IMR-90 (cell line): Measurements from ENCODE around the gene ESRRG. TPM values are rescaled to one million over a fixed set of nuclear protein-coding genes. Genes with fewer than 3 reads are reported as not detected.

Experiments used
- ATAC-seq: fragments of 200-7000 bp; cut with Tn5 transposase; 2 replicates; pipeline ENCODE4 v1.9.1; 2020; ENCODE audit warnings: low read depth, mild to moderate bottlenecking, moderate library complexity
- BruUV-seq: library from RNA; stranded (reverse); fragments of 400-500 nt; replicated peaks from 2 replicates; lab custom pipeline; 2021; lab: Mats Ljungman, UMichigan
- CTCF ChIA-PET: fragments of 300-600 bp; formaldehyde crosslinking; extraction: SDS; loops from one replicate; lab custom pipeline; 2021; ENCODE audit warnings: antibody characterized with exemption; lab: Yijun Ruan, JAX
- POLR2A ChIA-PET: fragments of 300-600 bp; sonication (Branson Sonifier 250); formaldehyde crosslinking; loops from one replicate; lab custom pipeline; 2022; ENCODE audit warnings: antibody characterized with exemption; ENCODE audit not compliant: unreplicated experiment; lab: Charles Lee
- DNase-seq: peaks from one replicate; pipeline ENCODE4 v3.0.0; 2013
- H2AFZ ChIP-seq: replicated peaks from 2 replicates; pipeline ENCODE3; 2013; ENCODE audit warnings: low read length, mild to moderate bottlenecking; ENCODE audit not compliant: poor library complexity
- H2AK5ac ChIP-seq: 2 replicates; pipeline ENCODE4 v1.6.1; 2013; ENCODE audit warnings: low read depth, low read length, inconsistent platforms
- H2AK9ac ChIP-seq: replicated peaks from 2 replicates; pipeline ENCODE3; 2013; ENCODE audit warnings: mild to moderate bottlenecking, low read depth, low read length, moderate library complexity; ENCODE audit not compliant: poor library complexity
- H2BK120ac ChIP-seq: 2 replicates; pipeline ENCODE4 v1.6.1; 2013; ENCODE audit warnings: low read depth, low read length, inconsistent platforms
- H2BK15ac ChIP-seq: 3 replicates; pipeline ENCODE4 v1.6.1; 2013; ENCODE audit warnings: low read depth, low read length, inconsistent platforms
- H2BK20ac ChIP-seq: 2 replicates; pipeline ENCODE4 v1.6.1; 2013; ENCODE audit warnings: low read depth, mild to moderate bottlenecking, inconsistent platforms, low read length, moderate library complexity
- H2BK5ac ChIP-seq: 2 replicates; pipeline ENCODE4 v1.6.1; 2013; ENCODE audit warnings: mild to moderate bottlenecking, low read depth, low read length, inconsistent platforms; ENCODE audit not compliant: poor library complexity, severe bottlenecking
- H3K14ac ChIP-seq: replicated peaks from 2 replicates; pipeline ENCODE4 v1.6.1; 2013; ENCODE audit warnings: low read depth, low read length, inconsistent platforms
- H3K18ac ChIP-seq: 2 replicates; pipeline ENCODE4 v1.6.1; 2013; ENCODE audit warnings: low read depth, low read length, control low read depth
- H3K23ac ChIP-seq: 2 replicates; pipeline ENCODE4 v1.6.1; 2013; ENCODE audit warnings: low read depth, low read length, inconsistent platforms
- H3K27ac ChIP-seq: 2 replicates; pipeline ENCODE4 v1.5.1; 2013; ENCODE audit warnings: mild to moderate bottlenecking, control low read depth, low read length; ENCODE audit not compliant: insufficient read depth
- H3K27me3 ChIP-seq: 2 replicates; pipeline ENCODE4 v1.6.1; 2013; ENCODE audit warnings: low read length; ENCODE audit not compliant: control insufficient read depth, insufficient read depth
- H3K36me3 ChIP-seq: 2 replicates; pipeline ENCODE4 v1.6.1; 2013; ENCODE audit warnings: low read length, mixed read lengths; ENCODE audit not compliant: control insufficient read depth, insufficient read depth
- H3K4ac ChIP-seq: 2 replicates; pipeline ENCODE4 v1.6.1; 2013; ENCODE audit warnings: low read depth, low read length, inconsistent platforms
- H3K4me1 ChIP-seq: 2 replicates; pipeline ENCODE4 v1.6.1; 2013; ENCODE audit warnings: low read length, mixed read lengths; ENCODE audit not compliant: control insufficient read depth, insufficient read depth
- H3K4me2 ChIP-seq: 2 replicates; pipeline ENCODE4 v1.6.1; 2013; ENCODE audit warnings: low read depth, mild to moderate bottlenecking, control low read depth, low read length, moderate library complexity
- H3K4me3 ChIP-seq: 2 replicates; pipeline ENCODE4 v1.5.1; 2013; ENCODE audit warnings: low read depth, mild to moderate bottlenecking, control low read depth, low read length, moderate library complexity; ENCODE audit not compliant: insufficient read depth
- H3K56ac ChIP-seq: 2 replicates; pipeline ENCODE4 v1.6.1; 2013; ENCODE audit warnings: low read length, inconsistent platforms; ENCODE audit not compliant: insufficient read depth; ENCODE audit errors: extremely low read depth
- H3K79me1 ChIP-seq, 2 experiments: 2 replicates each; pipeline ENCODE4 v1.6.1; 2013; ENCODE audit warnings: low read length in 2 of 2, inconsistent platforms in 1 of 2, low read depth in 1 of 2
- H3K9ac ChIP-seq: 2 replicates; pipeline ENCODE4 v1.6.1; 2013; ENCODE audit warnings: low read depth, low read length, control low read depth
- H3K9me1 ChIP-seq: 2 replicates; pipeline ENCODE4 v1.6.1; 2013; ENCODE audit warnings: low read length, inconsistent platforms; ENCODE audit not compliant: insufficient read depth
- H3K9me3 ChIP-seq: 2 replicates; pipeline ENCODE4 v1.6.1; 2013; ENCODE audit warnings: low read length; ENCODE audit not compliant: control insufficient read depth, insufficient read depth
- H4K20me1 ChIP-seq: 2 replicates; pipeline ENCODE4 v1.6.1; 2013; ENCODE audit warnings: low read length, inconsistent platforms; ENCODE audit not compliant: insufficient read depth
- H4K5ac ChIP-seq: 2 replicates; pipeline ENCODE4 v1.6.1; 2013; ENCODE audit warnings: mild to moderate bottlenecking, low read depth, low read length, control low read depth
- H4K8ac ChIP-seq, 2 experiments: 2 replicates each; pipeline ENCODE4 v1.6.1; 2013; ENCODE audit warnings: low read depth in 2 of 2, low read length in 2 of 2, control low read depth in 1 of 2, inconsistent platforms in 1 of 2
- H4K91ac ChIP-seq: 2 replicates; pipeline ENCODE4 v1.6.1; 2013; ENCODE audit warnings: low read depth, low read length, inconsistent platforms; ENCODE audit not compliant: insufficient read depth
- BHLHE40 ChIP-seq: fragments of 150-350 bp; IDR thresholded peaks from 2 replicates; pipeline ENCODE4 v1.6.1; 2016; ENCODE audit warnings: mild to moderate bottlenecking, low read depth, low read length
- CEBPB ChIP-seq: IDR thresholded peaks from 2 replicates; pipeline ENCODE4 v1.6.1; 2012; ENCODE audit warnings: low read depth, low read length, improper control_type of control experiment
- CTCF ChIP-seq: conservative IDR thresholded peaks from 2 replicates; pipeline ENCODE4 v1.5.1; 2012; ENCODE audit warnings: mild to moderate bottlenecking, low read depth, low read length, improper control_type of control experiment
- ELK1 ChIP-seq: fragments of 150-350 bp; IDR thresholded peaks from 2 replicates; pipeline ENCODE4 v1.6.1; 2016; ENCODE audit warnings: low read depth, mild to moderate bottlenecking, low read length, moderate library complexity, borderline replicate concordance
- MAFK ChIP-seq: IDR thresholded peaks from 2 replicates; pipeline ENCODE4 v1.6.1; 2012; ENCODE audit warnings: low read depth, low read length, improper control_type of control experiment
- MAZ ChIP-seq: IDR thresholded peaks from 2 replicates; pipeline ENCODE4 v1.6.1; 2012; ENCODE audit warnings: low read depth, mild to moderate bottlenecking, low read length, improper control_type of control experiment, moderate library complexity, borderline replicate concordance
- MXI1 ChIP-seq: IDR thresholded peaks from 2 replicates; pipeline ENCODE4 v1.6.1; 2012; ENCODE audit warnings: low read depth, mild to moderate bottlenecking, low read length, moderate library complexity, borderline replicate concordance
- RFX5 ChIP-seq: IDR thresholded peaks from 2 replicates; pipeline ENCODE4 v1.8.0; 2012; ENCODE audit warnings: low read depth, mild to moderate bottlenecking, low read length, moderate library complexity
- SMC3 ChIP-seq: fragments of 150-350 bp; IDR thresholded peaks from 2 replicates; pipeline ENCODE4 v1.6.1; 2016; ENCODE audit warnings: low read depth, mild to moderate bottlenecking, antibody characterized with exemption, low read length, moderate library complexity
- WGBS, 2 experiments: methylation state at CpG; one replicate each; pipeline versions ENCODE4 v1.1.5 to v1.1.7; 2013; ENCODE audit warnings: missing lambda C conversion rate in 2 of 2; ENCODE audit not compliant: insufficient read length in 1 of 2; ENCODE audit errors: extremely low coverage in 2 of 2; 5-methylcytosine and 5-hydroxymethylcytosine counted together
- dilution Hi-C: fragments of 300-500 bp; cut with HindIII; formaldehyde crosslinking; loops from one replicate; pipeline ENCODE4 v1.14.3; 2018; ENCODE audit warnings: low sequenced_read_pairs; ENCODE audit not compliant: unreplicated experiment
- in situ Hi-C: fragments of 300-500 bp; cut with MboI; formaldehyde crosslinking; loops from 3 replicates; pipeline ENCODE4 v1.14.3; 2019; ENCODE audit warnings: low sequenced_read_pairs, inconsistent platforms, mixed read lengths
- intact Hi-C: fragments of 100-400 bp; cut with micrococcal nuclease; formaldehyde crosslinking; loops from 2 replicates; pipeline ENCODE4 v1.10.0; 2022
- polyA plus RNA-seq, 3 experiments: library from polyadenylated mRNA; depleted of rRNA; stranded (reverse); fragments of >200 nt; gene quantifications; 2 replicates each; pipeline ENCODE4 v1.2.3, GENCODE V29; 2012; ENCODE audit warnings: low replicate concordance in 1 of 3
- total RNA-seq: library from RNA; depleted of rRNA; stranded (reverse); fragments of >200 nt; gene quantifications from 2 replicates; pipeline ENCODE4 v1.2.3, GENCODE V29; 2012
- TF ChIP-seq, protein P1 (sequence below): fragments of 150-350 bp; IDR thresholded peaks from 2 replicates; pipeline ENCODE4 v1.6.1; 2017; ENCODE audit warnings: mild to moderate bottlenecking, antibody characterized with exemption, low read length, low read depth

The ESRRG gene
- total and polyA plus RNA-seq, 2 of the 4 experiments (the other 2 are of a cell fraction) = 0.17 to 0.54 TPM

GRCh38 chr1:216686860-216687766 is 36.1 kb downstream of the ESRRG start (continued):
- TF ChIP-seq ELK1 (no peak), SMC3 (no peak)

DNA sequence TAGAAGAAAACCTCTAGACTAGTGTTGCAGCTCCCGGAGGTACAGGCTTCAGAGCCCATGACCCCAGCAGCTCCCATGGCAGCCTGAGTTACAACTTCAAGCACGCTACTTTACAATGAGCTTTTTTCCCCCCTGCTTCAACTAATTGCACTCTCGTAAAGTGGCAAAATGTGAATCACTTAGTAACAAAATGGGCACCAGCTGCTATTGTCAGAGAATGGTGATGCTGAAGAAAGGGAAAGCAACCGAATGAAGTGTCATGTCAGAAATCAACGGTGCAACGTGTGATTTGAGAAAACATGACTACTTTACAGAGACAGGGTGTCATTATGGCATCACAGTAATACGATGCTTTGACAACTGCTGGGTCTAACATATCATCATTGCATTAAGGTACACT is 40.5 kb downstream of the ESRRG start:
- in situ Hi-C loops (no loop called here), intact Hi-C loops (no loop called here), dilution Hi-C loops (no loop called here)
- no peaks in the 10 kb centered on the region for H3K9me3 ChIP-seq
- H3K56ac ChIP-seq = no peak overlapping the region
- no peak for DNase-seq
- 100% methylated on average over 1 of the region's 7 CpGs; no CpG with 5 or more reads in 1 of the 2 experiments for whole genome bisulfite sequencing, 2 experiments
- no peak overlapping the region for H4K5ac ChIP-seq
- no peaks in the 10 kb centered on the region for H3K27me3 ChIP-seq
- H3K9me1 ChIP-seq = no peaks in the 10 kb centered on the region
- no peak overlapping the region for H2AK9ac ChIP-seq
- no peaks in the 10 kb centered on the region for H3K79me1 ChIP-seq
- H3K4me3 ChIP-seq = no peak overlapping the region
- ChIA-PET POLR2A (no interaction called here), CTCF (no interaction called here)
- H3K4me1 ChIP-seq = no peaks in the 10 kb centered on the region; the same call in 1 of the 2 replicates
- no peak overlapping the region for H4K91ac ChIP-seq
- H3K9ac ChIP-seq = no peak overlapping the region
- no peak overlapping the region for H2BK5ac ChIP-seq
- H3K36me3 ChIP-seq = no peaks in the 10 kb centered on the region
- no peak overlapping the region for H3K4me2 ChIP-seq
- no peak overlapping the region for H2BK120ac ChIP-seq
- H2AK5ac ChIP-seq = no peak overlapping the region
- BruUV-seq = no TSS peak
- no peak overlapping the region for H4K8ac ChIP-seq
- H3K14ac ChIP-seq = no peak overlapping the region
- no peak overlapping the region for H2BK20ac ChIP-seq
- no peak overlapping the region for H2BK15ac ChIP-seq
- no peak overlapping the region for H3K4ac ChIP-seq
- no peak overlapping the region for H3K27ac ChIP-seq
- H3K18ac ChIP-seq = no peak overlapping the region
- no peaks in the 10 kb centered on the region for H4K20me1 ChIP-seq
- no peak overlapping the region for H2AFZ ChIP-seq
- ATAC-seq = no peak
- H3K23ac ChIP-seq = no peak overlapping the region
- TF ChIP-seq CTCF (no peak), RFX5 (no peak), CEBPB (no peak), MAFK (no peak), MXI1 (no peak), MAZ (no peak), ELK1 (no peak), BHLHE40 (no peak)
- TF ChIP-seq, protein P1, sequence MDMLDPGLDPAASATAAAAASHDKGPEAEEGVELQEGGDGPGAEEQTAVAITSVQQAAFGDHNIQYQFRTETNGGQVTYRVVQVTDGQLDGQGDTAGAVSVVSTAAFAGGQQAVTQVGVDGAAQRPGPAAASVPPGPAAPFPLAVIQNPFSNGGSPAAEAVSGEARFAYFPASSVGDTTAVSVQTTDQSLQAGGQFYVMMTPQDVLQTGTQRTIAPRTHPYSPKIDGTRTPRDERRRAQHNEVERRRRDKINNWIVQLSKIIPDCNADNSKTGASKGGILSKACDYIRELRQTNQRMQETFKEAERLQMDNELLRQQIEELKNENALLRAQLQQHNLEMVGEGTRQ = no peak
